NCI-H2227 (cell line): ENCODE data around the gene STIM1.

Experiments used
- DNase-seq: peaks from one replicate; lab custom pipeline; 2025; ENCODE audit not compliant: unreplicated experiment; lab: John Stamatoyannopoulos, UW

The STIM1 gene

DNA sequence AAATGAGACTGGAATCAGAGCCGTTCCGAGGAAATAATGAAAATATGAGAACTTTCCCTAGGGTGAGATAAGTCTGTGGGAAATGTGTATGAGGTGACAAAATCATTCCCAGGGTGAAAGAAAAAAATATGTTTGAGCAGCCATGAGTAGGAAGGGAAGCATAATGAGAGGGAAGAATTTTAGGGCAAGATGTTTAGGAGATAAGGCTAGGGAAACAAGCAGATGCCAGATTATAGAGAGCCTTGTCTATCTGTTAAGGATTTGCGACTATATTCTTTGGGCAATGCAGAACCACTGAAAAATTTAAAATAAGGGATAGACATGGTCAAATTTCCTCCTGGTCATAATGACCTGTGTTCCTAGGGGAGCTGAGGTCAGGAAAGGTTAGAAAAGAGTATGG lies 54.4 kb downstream of the STIM1 start:
- DNase-seq, result no peak

DNA sequence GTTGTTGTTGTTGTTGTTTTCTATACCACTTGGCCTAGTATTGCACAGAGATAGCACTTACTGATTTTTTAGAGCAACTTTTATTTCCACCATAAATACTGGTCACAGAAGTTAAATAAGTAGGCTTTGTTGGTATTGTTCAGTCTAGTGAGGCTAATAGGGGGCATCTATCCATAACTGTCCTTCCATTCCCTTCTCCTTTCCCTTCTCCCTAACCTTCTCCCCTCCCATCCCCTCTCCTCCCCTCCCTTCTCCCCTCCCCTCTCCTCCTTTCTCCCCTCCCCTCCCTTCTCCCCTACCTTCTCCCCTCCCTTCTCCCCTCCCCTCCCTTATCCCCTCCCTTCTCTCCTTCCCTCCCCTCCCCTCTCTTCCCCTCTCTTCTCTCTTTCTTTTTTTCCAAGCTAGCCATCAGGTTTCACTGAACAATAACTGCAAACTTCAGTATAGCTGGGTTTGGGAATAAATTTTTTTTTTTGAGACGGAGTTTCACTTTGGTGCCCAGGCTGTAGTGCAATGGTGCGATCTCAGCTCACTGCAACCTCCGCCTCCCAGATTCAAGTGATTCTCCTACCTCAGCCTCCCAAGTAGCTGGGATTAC lies 56.5 kb downstream of the STIM1 start:
- DNase-seq, result no peak

DNA sequence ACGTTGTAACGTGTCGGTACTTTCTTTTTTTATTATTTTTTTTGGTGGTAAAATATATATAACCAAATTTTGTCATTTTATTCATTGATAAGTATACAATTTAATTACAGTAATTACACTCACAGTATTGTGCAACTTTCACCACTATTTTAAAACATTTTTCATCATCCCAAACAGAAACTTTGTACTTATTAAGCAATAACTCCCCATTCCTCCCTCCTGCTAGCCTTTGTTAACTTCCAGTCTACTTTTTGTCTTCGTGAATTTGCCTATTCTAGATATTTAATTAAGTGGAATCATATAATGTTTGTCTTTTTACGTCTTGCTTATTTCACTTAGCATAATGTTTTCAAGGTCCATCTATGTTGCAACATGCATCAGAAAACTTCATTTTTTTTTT lies 58.5 kb downstream of the STIM1 start:
- no peak for DNase-seq

DNA sequence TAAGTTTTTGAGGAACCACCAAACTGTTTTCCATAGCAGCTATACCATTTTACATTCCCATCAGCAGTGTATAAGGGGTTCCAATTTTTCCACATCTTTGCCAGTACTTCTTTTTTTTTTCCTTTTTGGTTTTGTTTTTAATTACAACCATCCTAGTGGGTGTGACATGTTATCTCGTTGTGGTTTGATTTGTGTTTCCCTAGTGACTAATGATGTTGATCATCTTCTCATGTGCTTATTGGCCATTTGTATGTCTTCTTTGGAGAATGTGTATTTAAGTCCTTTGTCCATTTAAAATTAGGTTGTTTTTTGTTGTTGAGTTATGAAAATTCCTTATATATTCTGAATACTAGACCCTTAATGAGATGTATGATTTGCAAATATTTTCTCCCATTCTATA lies 59.3 kb downstream of the STIM1 start:
- DNase-seq, result no peak

DNA sequence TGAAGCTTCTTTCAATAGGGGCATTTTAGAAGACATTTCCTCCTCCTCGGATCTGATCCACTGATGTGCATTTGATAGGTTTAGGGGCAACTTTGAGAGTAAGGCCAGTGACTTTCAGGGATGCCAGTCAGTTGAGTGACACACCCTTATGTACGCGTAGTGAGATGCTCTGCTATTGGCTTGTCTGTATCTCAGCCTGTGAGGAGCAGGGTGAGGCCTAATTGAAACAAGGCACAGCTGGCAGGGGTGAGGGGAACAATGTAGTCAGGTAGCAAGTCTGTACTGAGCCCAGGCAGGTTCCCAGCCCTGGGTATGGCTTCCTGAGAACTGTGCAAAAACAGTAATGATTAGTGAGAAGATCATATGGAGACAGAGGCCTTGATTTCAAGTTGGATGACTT lies 61.5 kb downstream of the STIM1 start:
- DNase-seq, result no peak

DNA sequence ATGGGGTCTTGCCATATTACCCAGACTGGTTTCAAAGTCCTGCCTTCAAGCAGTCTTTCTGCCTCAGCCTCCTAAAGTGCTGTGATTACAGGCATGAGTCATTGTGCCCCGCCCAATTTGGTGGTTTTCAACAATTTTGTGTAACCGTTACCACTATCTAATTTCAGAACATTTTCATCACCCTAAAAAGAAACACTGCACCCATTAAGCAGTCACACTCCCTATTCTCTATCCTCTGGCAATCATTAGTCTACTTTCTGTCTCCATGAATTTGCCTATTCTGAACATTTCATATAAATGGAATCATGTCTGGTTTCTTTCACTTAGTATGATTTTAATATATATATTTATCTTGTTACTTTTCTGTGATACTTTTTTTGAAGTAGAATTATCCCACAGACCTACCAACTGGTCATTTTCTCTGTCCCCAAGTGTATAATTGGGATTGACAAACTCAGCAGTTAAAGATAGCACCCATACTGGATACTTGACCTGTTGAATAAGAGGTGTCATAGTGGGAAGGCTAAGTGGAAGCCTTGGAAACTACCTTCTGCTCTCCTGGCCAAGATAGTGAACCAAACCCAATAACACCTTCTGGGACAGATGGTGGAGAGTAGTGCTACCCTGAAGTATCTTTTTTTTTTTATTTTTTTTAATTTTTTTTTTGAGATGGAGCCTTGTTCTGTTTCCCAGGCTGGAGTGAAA lies 64.8 kb downstream of the STIM1 start:
- peak; percentile 65 for DNase-seq

DNA sequence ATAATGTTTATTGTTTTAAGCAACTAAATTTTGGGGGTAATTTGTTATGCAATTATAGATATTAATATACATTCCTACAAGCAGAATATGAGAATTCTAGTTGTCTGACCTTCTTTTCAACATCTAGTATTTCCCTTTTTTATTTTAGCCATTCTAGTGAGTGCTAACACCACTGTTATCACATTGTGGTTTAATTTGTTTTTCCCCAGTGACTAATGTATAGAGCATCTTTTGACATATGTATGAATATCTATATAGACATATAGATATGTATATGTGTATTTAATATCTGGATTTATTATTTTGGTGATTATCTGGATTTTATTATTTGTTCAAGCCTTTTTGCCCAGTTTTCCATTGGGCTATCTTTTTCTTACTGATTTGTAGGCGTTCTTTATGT lies 66.6 kb downstream of the STIM1 start:
- no peak for DNase-seq

DNA sequence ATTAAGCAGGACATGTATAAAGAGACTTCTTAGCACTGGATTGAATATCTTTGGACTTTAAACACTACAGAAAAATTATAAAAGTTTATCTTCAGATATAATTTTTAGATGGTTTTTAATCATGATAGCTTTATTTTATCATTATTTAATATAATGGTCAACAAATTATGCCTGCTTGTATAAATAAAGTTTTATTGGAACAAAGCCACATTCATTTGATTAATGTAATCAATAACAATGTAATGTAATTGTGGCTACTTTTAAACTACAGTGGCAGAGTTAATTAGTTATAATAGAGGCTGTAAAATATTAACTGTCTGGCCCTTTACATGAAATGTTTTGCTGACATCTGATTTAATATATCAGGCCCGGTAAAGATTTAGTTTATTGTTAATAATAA lies 70.0 kb downstream of the STIM1 start:
- DNase-seq, result no peak

DNA sequence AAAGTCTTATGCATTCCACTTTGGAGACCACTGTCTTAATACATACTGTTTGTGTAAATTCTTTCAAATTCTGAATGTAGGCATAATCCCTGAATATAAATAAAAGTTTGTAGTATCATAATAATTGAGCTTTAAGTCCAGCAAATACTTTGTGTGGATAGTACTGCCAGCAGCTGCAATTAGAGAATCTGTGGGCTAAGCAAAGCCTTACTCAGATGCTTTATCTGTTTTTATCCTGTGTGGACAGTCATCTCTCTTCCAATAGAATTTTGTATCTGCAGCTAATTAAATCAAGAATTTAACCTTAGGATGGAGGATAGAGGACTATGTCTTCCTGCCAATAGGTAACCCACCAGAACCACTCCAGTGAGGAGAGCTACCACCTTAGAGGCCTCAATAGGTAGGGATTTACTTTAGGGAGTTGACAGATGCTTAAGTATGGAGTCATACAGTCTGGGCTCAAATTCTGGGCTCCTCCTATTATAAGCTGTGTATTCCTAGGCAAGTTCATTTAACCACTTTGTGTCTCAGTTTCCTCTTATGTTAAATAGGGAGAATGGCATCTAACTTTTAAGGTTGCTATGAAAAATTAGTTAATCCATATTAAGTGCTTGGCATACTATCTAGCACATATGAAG lies 71.1 kb downstream of the STIM1 start:
- DNase-seq, result no peak

DNA sequence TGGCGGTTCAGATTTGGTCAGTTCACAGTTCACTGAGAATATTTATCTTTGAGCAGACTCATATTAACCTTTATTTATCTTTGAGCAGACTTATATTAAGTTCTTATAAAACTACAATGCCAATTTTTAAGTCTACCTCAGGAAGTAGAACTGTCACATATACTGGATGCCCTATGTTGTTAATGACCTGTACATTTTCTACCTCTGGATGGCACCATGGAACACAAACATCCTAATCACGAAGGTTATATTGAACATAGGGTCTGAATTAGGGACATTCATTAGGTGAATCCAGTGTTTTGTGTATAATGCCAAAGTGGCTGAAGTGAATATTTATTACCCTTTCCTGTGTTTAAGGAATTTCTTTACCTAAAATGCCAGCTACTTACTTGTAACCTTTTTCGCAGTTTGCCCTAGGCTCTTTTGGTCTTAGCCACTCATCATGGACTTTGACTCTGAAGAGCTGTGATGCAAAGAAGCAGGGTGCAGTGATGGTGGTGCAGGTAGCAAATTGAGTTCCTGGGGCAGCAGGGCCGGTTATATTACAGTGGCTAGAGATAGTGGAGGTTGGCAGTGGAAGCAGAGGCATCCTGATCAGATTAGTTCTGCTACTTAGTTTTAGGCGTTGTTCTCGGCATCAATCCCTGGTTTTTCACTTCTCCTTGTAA lies 71.8 kb downstream of the STIM1 start:
- DNase-seq, result no peak

DNA sequence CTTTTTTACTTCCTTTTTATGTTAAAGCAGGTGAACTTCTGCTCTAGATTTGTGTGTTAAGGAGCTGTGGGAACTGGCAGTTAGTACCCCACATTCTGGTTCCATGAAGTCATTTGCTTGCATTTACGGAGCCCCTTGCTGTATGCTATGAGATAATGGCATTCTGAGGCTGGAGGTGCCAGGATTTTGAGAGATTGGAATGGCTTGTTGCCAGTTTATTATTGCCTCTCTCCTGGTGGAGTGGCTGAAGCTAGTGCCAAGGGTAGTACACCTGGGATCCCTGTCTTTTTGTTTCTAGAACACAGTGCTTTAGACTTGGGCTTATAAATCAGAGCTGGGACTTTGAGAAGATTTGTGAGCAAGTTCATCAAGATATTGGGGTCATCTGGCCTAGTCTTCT lies 73.8 kb downstream of the STIM1 start:
- no peak for DNase-seq

DNA sequence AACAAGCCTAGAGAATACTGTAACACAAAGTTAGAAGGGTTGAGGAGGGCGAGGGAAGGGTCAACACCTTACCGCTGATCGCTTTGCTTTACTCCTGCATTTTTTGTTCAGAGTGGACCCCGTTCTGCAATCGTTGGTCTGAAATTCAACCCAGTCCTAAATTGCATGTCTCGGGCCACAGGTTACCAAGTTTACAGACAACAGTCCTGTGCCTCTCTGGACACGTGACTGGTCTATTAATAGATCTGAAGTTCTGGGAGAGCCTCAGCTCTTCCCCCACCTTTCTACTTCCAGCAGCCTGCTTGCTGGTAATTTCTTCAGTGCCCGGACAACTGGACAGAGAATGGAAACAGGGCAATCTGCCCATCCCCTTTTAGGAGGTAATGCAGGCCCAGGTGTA lies 74.2 kb downstream of the STIM1 start:
- no peak for DNase-seq

DNA sequence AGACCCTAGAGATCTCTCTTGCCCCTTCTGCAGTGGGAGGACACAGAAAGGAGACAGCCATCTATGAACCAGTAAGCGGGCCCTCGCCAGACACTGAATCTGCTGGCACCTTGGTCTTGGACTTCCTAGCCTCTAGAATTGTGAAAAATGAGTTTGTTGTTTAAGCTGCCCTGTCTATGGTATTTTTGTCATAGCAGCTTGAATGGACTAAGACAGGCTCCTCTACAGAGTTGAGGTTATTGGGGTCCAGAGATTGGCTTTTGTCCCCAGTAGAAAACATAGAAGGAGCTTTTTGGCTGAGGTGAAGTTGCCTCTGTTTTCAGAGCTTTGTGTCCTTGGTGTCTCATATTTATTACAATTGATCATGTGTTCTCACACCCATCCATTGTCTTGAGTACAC lies 77.2 kb downstream of the STIM1 start:
- DNase-seq, result no peak

DNA sequence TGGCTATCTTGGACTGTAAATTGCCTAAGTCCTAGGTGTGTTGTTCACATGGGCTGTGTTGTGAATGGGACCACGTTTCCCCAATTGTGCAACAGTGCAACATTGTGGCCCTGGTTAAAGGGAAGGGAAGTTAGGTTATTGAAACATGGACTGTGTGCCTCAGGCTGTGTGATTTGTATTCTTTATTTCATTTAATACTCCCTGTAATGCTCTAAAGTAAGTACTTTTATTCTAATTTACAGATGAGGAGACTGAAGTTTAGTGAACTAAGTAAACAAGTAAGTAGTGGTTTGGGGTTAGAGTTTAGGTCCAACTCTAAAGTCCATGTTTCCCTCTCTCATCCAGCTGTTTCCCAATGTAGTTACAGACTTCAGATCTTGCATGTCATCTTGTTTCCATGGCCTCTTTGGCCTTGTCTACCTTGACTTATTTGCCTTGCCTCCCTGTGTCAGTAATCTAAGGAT lies 77.7 kb downstream of the STIM1 start:
- no peak for DNase-seq

DNA sequence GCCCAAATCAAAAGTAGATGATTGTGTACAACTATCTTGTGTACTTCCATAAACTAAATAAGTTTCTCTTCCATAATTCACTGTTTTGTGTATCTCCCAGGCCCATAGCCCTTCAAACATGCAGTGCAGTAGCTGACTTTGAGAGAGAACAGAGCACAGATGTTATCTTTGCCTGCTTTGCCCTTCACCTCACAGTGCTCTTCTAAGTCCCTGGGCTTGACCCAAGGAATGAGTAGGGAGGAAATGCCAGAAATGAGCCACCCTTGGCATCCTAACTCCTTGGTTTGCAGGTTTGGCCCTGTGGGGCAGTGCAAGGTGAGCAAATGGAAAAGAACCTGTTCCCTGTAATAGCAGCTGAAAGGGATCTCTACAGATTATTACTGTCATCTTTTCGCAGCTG lies 79.2 kb downstream of the STIM1 start:
- no peak for DNase-seq

DNA sequence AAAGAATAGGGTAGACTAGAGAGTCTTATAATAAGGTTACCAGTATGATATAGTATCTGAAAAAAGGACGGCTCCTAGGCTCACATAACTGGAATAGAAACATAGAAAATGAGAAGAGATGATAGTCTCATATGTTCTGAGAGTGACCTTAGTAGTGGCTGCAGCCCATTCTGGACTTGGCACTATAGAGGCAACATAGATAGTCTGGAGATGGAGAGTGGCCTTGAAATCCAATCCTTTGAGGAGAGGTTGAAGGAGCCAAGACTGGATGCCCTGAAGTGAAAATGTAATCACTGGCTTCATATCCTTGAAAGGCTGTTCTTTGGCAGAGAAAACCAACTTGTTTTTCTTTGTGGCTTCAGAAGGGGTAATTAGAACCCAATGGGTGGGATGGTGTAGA lies 81.1 kb downstream of the STIM1 start:
- DNase-seq, result no peak

DNA sequence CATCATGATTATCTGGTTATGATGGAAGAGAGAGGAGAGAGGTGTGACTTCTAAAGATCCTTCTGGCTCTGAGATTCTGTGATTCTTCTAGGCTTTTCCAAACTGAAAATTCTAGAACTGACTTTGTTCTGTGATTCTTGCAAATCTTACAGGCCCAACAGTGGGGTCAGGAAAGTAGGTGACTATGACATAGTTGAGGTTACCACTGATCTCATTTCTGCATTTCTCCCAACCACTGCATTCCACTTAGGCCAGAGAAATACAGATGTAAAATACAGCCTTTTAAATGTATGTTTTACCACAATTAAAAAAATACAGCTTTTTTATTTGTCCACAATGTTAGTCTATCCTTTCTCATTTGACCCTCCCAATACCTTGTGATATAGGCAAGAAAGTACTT lies 83.7 kb downstream of the STIM1 start:
- DNase-seq, result no peak

DNA sequence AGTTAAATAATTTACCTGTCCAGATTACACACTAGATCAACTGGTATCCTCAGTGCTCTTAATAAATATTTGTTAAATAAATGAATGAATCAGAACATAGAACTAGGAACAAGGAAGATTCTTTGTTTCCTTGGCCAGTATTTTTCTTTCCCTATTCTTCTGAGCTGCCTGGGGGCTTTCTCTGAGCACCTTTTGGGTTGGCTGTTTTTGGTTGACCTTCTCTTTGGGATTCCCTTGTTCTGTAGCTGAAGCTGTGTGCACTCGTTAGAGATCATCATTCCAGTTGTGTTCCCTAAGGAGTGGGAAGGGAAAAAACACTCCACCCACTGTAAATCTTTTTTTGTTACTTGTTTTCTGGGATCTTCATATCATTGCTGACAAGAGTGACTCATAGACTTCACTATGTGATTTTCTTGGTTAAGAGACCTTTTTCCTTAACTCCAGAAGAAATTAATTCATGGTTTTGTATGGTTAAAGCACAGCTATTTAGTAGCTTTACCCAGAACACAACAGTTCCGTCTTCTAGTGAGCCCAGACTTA lies 84.3 kb downstream of the STIM1 start:
- no peak for DNase-seq

DNA sequence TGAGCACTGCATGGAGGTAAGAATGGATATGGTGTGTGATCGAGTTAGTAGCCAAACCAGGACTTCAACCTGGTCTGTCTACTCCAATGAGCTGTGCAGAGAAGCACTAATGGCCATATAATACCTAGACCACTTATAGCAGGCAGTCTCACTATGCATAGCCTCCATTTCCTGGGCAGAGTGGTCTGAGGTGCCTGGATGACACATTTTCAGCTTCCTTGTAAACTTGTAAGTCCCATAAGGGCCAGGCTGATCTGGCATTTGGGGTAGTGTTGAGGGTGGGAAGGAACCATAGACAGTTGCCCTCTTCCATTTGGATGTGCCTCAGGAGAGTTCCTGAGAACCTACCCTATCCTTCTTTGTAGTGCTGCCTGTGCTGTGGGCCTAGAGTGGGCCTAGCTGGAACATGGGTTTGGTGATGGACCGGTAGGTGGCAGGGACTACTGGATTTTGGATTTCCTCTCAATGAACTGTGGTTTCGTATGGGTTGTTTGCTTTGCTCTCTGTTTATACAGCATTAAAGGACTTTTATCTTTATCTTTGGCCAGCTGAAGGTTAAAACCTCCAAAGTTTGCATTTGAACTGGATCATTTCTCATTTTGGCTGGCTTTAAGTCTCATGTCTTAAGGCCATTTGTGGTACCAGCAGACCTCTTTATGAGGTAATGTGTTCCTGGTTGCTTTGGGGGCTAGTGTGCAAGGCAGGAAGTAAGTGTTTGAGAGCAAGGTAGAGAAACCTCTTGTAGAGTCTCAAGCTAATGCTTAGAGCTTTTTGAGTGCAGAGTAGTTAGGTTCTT lies 86.9 kb downstream of the STIM1 start:
- no peak for DNase-seq

DNA sequence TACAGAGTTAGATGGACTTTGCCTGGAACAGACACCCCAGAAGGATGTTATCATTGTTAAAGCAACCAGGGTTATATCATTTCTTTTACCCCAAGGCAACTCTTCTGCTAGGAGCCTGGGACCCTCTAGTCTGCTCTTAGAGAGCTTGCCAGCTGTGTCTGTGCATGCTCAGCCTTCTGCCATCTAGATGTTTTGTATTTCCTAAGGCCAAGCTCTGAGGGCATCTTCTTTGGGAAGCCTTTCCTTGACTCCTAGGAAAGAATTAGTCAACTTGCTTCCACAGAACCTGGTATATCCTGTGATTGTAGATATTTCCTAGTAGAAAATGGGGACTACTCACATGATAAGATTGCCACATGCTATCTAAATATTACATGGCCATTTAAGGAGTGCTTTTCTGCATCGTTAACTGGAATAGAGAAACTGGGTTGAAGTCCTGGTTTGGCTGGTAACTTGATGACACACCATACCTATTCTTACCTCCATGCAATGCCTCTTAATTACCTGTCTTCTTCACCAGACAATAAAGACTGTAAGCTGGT lies 87.6 kb downstream of the STIM1 start:
- no peak for DNase-seq

DNA sequence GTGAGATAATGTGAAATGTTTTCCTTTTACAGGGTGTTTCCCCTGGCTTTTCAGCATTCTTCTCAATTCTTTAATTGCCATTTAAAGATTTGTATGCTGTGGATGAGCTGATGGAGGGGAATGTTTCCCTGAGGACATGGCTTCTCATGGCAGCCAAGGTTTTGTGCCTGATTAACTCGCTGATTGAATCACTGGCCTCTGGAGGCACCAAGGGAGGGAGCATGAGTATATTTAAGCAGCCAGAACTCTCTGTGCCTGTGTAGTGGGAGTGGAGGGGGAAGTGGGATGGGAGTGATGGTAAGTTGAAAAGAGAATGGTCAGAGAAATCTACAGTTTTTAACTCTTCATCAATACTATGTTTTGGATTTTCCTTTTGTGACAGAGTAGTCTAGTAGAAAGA lies 88.7 kb downstream of the STIM1 start:
- DNase-seq, result no peak
